PC-9 (cell line): ENCODE results near the gene MED13L.

Source experiments
- EZH2 ChIP-seq: fragments of 200-600 bp; sonication (generic); IDR thresholded peaks from 2 replicates; pipeline ENCODE4 v1.8.0; 2017; ENCODE audit warnings: antibody characterized with exemption, low read depth
- TF ChIP-seq, protein P1 (sequence below): fragments of 200-600 bp; sonication (generic); conservative IDR thresholded peaks from 2 replicates; pipeline ENCODE4 v1.6.1; 2017; ENCODE audit warnings: mixed run types, antibody characterized with exemption, mild to moderate bottlenecking, moderate library complexity

DNA sequence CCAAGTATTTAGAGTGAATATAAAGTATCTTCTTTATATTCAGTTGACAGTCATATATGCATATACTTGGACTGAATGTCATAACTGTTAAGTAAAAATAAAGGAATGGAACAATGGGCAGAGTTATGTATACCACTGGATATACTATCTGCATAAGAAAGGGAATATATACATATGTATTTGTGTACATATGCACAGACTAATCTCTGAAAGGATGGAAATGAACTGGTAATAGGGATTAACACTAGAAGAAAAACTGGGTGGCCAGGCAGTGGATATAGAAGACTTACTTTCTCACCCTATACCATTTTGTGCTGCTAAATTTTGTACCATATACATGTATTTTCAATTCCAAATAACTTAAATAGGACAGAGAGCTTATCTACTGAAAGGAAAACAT, 200.1 kb downstream of the MED13L start:
- TF ChIP-seq, protein P1, sequence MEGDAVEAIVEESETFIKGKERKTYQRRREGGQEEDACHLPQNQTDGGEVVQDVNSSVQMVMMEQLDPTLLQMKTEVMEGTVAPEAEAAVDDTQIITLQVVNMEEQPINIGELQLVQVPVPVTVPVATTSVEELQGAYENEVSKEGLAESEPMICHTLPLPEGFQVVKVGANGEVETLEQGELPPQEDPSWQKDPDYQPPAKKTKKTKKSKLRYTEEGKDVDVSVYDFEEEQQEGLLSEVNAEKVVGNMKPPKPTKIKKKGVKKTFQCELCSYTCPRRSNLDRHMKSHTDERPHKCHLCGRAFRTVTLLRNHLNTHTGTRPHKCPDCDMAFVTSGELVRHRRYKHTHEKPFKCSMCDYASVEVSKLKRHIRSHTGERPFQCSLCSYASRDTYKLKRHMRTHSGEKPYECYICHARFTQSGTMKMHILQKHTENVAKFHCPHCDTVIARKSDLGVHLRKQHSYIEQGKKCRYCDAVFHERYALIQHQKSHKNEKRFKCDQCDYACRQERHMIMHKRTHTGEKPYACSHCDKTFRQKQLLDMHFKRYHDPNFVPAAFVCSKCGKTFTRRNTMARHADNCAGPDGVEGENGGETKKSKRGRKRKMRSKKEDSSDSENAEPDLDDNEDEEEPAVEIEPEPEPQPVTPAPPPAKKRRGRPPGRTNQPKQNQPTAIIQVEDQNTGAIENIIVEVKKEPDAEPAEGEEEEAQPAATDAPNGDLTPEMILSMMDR: no peak
- no peak for TF ChIP-seq EZH2
